Progenitor cell of endocrine pancreas (in vitro differentiated cells): Measurements from ENCODE around the gene ACBD6. TPM values are rescaled to one million over a fixed set of nuclear protein-coding genes. Genes with fewer than 3 reads are reported as not detected.
A peak's percentile ranks its signal among the peaks of the same experiment; 100 is the strongest.

Source experiments
- DNase-seq: peaks from one replicate; pipeline ENCODE4 v3.0.0; 2021; ENCODE audit warnings: low spot score; ENCODE audit not compliant: unreplicated experiment
- H3K27ac Mint-ChIP-seq: 2 replicates; pipeline ENCODE4 v1.8.0; 2021; ENCODE audit warnings: mild to moderate bottlenecking, moderate library complexity, mixed read lengths
- H3K27me3 Mint-ChIP-seq: 2 replicates; pipeline ENCODE4 v1.8.0; 2021; ENCODE audit warnings: mixed read lengths
- H3K36me3 Mint-ChIP-seq: 2 replicates; pipeline ENCODE4 v1.8.0; 2022; ENCODE audit warnings: mixed read lengths; ENCODE audit not compliant: insufficient read depth
- H3K4me1 Mint-ChIP-seq: 2 replicates; pipeline ENCODE4 v1.8.0; 2021; ENCODE audit warnings: low read depth, mixed read lengths
- H3K4me3 Mint-ChIP-seq: 2 replicates; pipeline ENCODE4 v1.8.0; 2021; ENCODE audit warnings: low read depth, mild to moderate bottlenecking, moderate library complexity, mixed read lengths
- H3K9me3 Mint-ChIP-seq: 2 replicates; pipeline ENCODE4 v1.8.0; 2021; ENCODE audit warnings: low read depth, mixed read lengths
- total RNA-seq: library from RNA; stranded (reverse); gene quantifications from 2 replicates; pipeline ENCODE4 v1.2.1, GENCODE V29; 2021
- TF ChIP-seq, protein P1 (sequence below): fragments of 200-600 bp; sonication (generic); IDR thresholded peaks from one replicate; pipeline ENCODE4 v1.5.0; 2021; ENCODE audit warnings: antibody characterized with exemption, mild to moderate bottlenecking; ENCODE audit not compliant: unreplicated experiment

ACBD6 gene
- total RNA-seq, 1 donor from 2014 or later: 54.2 TPM

- no peak for DNase-seq
- Mint-ChIP-seq H3K4me1 (peaks cover 4% of the 10 kb centered on the region), H3K4me3 (no peak overlapping the region), H3K27me3 (no peaks in the 10 kb centered on the region), H3K9me3 (no peaks in the 10 kb centered on the region), H3K36me3 (peaks cover 4% of the 10 kb centered on the region), H3K27ac (no peak overlapping the region)
- TF ChIP-seq, protein P1, sequence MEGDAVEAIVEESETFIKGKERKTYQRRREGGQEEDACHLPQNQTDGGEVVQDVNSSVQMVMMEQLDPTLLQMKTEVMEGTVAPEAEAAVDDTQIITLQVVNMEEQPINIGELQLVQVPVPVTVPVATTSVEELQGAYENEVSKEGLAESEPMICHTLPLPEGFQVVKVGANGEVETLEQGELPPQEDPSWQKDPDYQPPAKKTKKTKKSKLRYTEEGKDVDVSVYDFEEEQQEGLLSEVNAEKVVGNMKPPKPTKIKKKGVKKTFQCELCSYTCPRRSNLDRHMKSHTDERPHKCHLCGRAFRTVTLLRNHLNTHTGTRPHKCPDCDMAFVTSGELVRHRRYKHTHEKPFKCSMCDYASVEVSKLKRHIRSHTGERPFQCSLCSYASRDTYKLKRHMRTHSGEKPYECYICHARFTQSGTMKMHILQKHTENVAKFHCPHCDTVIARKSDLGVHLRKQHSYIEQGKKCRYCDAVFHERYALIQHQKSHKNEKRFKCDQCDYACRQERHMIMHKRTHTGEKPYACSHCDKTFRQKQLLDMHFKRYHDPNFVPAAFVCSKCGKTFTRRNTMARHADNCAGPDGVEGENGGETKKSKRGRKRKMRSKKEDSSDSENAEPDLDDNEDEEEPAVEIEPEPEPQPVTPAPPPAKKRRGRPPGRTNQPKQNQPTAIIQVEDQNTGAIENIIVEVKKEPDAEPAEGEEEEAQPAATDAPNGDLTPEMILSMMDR: no peak
Measured at GRCh38 chr1:180402001-180402400, 100.4 kb downstream of the ACBD6 start.

GRCh38 chr1:180397175-180397574, 105.2 kb downstream of the ACBD6 start:
- no peak overlapping the region for H3K27ac Mint-ChIP-seq
- DNase-seq: no peak
- TF ChIP-seq, protein P1: no peak
- H3K4me3 Mint-ChIP-seq: no peak overlapping the region
- H3K36me3 Mint-ChIP-seq: peaks cover 30% of the 10 kb centered on the region
- H3K4me1 Mint-ChIP-seq: no peaks in the 10 kb centered on the region
- H3K9me3 Mint-ChIP-seq: peaks cover 23% of the 10 kb centered on the region
- H3K27me3 Mint-ChIP-seq: no peaks in the 10 kb centered on the region

GRCh38 chr1:180392427-180393145, 109.8 kb downstream of the ACBD6 start:
- Mint-ChIP-seq H3K36me3 (peaks cover 38% of the 10 kb centered on the region), H3K4me1 (no peaks in the 10 kb centered on the region), H3K27ac (peak overlapping the region; percentile 22), H3K27me3 (no peaks in the 10 kb centered on the region), H3K4me3 (no peak overlapping the region), H3K9me3 (peaks cover 26% of the 10 kb centered on the region)
- DNase-seq: no peak
- TF ChIP-seq, protein P1: no peak

GRCh38 chr1:180392020-180392419, 110.4 kb downstream of the ACBD6 start:
- Mint-ChIP-seq H3K9me3 (peaks cover 26% of the 10 kb centered on the region), H3K36me3 (peaks cover 36% of the 10 kb centered on the region), H3K27me3 (no peaks in the 10 kb centered on the region), H3K4me3 (no peak overlapping the region), H3K27ac (no peak overlapping the region), H3K4me1 (no peaks in the 10 kb centered on the region)
- DNase-seq: no peak
- TF ChIP-seq, protein P1: no peak

DNA sequence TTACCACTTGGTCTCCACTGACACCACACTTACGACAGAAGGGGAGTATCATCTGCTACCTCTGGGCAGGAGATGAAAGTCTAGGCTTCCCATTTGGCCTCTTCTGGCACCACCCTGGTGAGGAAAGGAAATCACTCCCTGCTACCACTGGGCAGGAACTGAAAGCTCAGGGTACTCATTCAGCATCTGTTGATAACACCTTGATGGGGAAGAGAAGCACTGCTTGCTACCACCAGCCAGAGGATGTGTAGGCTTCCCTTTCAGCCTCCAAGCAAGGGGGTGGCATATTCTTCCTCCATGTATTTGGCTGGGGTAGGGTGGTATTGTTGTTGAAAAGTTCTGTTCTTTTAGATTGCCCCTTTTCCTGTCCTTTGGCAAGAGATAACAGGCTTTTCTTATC, 115.0 kb downstream of the ACBD6 start:
- no peak overlapping the region for H3K4me3 Mint-ChIP-seq
- H3K27ac Mint-ChIP-seq: no peak overlapping the region
- DNase-seq: no peak
- H3K4me1 Mint-ChIP-seq: no peaks in the 10 kb centered on the region
- H3K9me3 Mint-ChIP-seq: peaks cover 35% of the 10 kb centered on the region
- H3K27me3 Mint-ChIP-seq: no peaks in the 10 kb centered on the region
- peaks cover 33% of the 10 kb centered on the region for H3K36me3 Mint-ChIP-seq
- TF ChIP-seq, protein P1: no peak
